ENCODE data around the gene PPFIA4. TPM values are rescaled to one million over a fixed set of nuclear protein-coding genes. Genes with fewer than 3 reads are reported as not detected.

PPFIA4 gene
- total and polyA plus RNA-seq, 4 donors: 0.30 to 5.1 (median 0.95) TPM

DNA sequence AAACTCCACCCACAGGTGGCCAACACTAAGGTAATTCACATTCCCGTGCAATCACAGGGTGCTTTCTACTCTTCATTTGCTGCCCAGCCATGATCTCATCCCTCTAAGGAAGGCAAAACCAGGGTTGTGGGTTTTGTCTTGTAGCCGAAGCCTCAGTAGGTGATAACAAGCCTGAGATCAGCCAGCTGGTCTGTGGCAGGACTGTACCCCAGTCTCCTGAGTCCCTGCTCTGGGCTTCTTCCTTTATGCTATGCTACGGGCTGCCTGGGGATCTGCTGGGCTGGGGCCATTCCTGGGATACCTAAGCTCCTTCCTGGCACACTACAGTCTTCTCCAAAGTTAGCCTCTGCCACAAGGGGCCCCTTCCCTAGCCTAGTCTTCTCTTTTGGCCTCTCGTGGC is 9.8 kb downstream of the PPFIA4 start:
- Histone ChIP-seq H3K4me1 (ENCODE audit: control insufficient read depth in 5 of 5, insufficient read depth in 5 of 5, low read length in 5 of 5) (peaks cover 0 to 3% (median 0%) of the 10 kb centered on the region in 5 donors), H3K27me3 (ENCODE audit: control insufficient read depth in 3 of 3, insufficient read depth in 3 of 3, low read length in 2 of 3) (no peaks in the 10 kb centered on the region), H3K9ac (ENCODE audit: insufficient read depth in 1 of 2, low read length in 2 of 2) (no peak overlapping the region), H3K9me3 (ENCODE audit: control insufficient read depth in 4 of 4, insufficient read depth in 3 of 4, low read length in 3 of 4) (peaks cover 0 to 2% (median 0%) of the 10 kb centered on the region in 4 donors), H3K36me3 (ENCODE audit: control insufficient read depth in 4 of 4, insufficient read depth in 4 of 4, low read length in 4 of 4) (no peaks in the 10 kb centered on the region), H3K27ac (ENCODE audit: low read depth in 1 of 2, low read length in 1 of 2) (peak overlapping the region in 1 of 2 donors; percentile 22), H3K4me3 (no peak overlapping the region)
- DNase-seq (peak in 1 of 3 donors; percentile 16), ATAC-seq (ENCODE audit: insufficient read depth, low FRiP score) (no peak)
- TF ChIP-seq, protein P1, sequence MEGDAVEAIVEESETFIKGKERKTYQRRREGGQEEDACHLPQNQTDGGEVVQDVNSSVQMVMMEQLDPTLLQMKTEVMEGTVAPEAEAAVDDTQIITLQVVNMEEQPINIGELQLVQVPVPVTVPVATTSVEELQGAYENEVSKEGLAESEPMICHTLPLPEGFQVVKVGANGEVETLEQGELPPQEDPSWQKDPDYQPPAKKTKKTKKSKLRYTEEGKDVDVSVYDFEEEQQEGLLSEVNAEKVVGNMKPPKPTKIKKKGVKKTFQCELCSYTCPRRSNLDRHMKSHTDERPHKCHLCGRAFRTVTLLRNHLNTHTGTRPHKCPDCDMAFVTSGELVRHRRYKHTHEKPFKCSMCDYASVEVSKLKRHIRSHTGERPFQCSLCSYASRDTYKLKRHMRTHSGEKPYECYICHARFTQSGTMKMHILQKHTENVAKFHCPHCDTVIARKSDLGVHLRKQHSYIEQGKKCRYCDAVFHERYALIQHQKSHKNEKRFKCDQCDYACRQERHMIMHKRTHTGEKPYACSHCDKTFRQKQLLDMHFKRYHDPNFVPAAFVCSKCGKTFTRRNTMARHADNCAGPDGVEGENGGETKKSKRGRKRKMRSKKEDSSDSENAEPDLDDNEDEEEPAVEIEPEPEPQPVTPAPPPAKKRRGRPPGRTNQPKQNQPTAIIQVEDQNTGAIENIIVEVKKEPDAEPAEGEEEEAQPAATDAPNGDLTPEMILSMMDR (IDR thresholded peaks at IDR 0.05; ENCODE audit: control extremely low read depth, extremely low read depth): no peak
- 68 to 75% methylated on average over 4 of the region's 4 CpGs for WGBS, 2 donors

DNA sequence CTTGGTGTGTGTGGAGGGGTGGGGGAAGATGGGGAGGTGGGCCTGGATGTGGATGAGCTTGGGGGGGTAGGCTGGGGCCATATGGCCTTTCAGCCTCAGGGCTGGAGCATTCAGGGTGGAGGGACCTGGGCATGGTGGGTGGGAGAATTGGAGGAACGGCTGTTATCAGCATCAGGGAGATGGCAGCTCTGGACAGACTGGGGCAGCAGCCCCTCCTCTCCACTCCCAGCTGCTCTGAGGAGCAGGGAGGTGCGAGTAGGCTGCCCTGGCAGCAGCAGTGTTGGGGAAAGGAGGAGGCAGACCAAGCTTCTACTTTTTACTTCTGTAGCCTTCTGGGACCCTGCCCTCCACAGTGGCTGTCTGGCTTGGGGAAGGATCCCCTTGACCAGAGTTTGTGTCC is 10.2 kb downstream of the PPFIA4 start:
- Histone ChIP-seq H3K36me3 (ENCODE audit: control insufficient read depth in 4 of 4, insufficient read depth in 4 of 4, low read length in 4 of 4) (no peaks in the 10 kb centered on the region), H3K27me3 (ENCODE audit: control insufficient read depth in 3 of 3, insufficient read depth in 3 of 3, low read length in 2 of 3) (no peaks in the 10 kb centered on the region), H3K4me1 (ENCODE audit: control insufficient read depth in 5 of 5, insufficient read depth in 5 of 5, low read length in 5 of 5) (peaks cover 0 to 3% (median 0%) of the 10 kb centered on the region in 5 donors), H3K4me3 (no peak overlapping the region), H3K9me3 (ENCODE audit: control insufficient read depth in 4 of 4, insufficient read depth in 3 of 4, low read length in 3 of 4) (peaks cover 0 to 2% (median 0%) of the 10 kb centered on the region in 4 donors), H3K27ac (ENCODE audit: low read depth in 1 of 2, low read length in 1 of 2) (no peak overlapping the region), H3K9ac (ENCODE audit: insufficient read depth in 1 of 2, low read length in 2 of 2) (no peak overlapping the region)
- ATAC-seq (ENCODE audit: insufficient read depth, low FRiP score): no peak
- 39 to 58% methylated on average over 2 of the region's 2 CpGs for WGBS, 2 donors
- TF ChIP-seq, protein P1 (IDR thresholded peaks at IDR 0.05; ENCODE audit: control extremely low read depth, extremely low read depth): no peak
- DNase-seq: peak in 1 of 3 donors; percentile 16

DNA sequence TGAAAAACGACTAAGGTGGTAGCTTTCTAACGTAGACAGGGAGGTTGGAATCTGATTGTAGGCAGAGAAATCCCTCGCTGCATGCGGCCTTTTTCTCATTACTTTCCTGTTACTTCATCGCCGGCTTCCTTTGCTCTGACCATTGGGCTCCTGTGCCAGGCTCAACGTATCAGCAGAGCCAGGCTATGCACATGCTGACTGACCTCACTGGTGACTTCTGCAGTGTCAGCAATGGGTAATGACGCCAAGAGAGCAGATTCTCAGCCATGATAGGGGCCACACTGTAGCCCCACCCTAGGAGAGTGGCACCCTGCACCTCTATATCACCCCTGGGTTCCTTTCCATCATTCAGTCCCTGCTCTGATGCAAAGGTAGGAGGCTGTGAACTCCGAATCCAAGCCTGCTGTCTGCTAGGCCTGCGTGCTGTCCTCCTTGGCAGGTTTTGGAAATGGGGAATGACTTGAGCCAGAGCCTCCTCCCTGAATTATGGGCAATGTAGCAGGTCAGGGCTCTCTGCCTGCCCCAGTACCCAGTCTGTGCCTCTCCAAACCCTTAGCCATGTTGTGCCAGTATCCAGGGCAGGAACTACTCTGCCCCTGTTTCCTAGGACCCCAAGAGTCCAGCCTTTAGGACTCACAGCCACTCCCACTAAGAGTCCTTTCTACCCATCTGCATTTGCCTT is 11.4 kb downstream of the PPFIA4 start:
- ATAC-seq (ENCODE audit: insufficient read depth, low FRiP score) (no peak), DNase-seq (no peak)
- H3K36me3 ChIP-seq (ENCODE audit: control insufficient read depth in 4 of 4, insufficient read depth in 4 of 4, low read length in 4 of 4): no peaks in the 10 kb centered on the region
- peaks cover 0 to 2% (median 0%) of the 10 kb centered on the region in 4 donors for H3K9me3 ChIP-seq (ENCODE audit: control insufficient read depth in 4 of 4, insufficient read depth in 3 of 4, low read length in 3 of 4)
- H3K4me1 ChIP-seq (ENCODE audit: control insufficient read depth in 5 of 5, insufficient read depth in 5 of 5, low read length in 5 of 5): peaks cover 0 to 3% (median 0%) of the 10 kb centered on the region in 5 donors
- H3K9ac ChIP-seq (ENCODE audit: insufficient read depth in 1 of 2, low read length in 2 of 2): no peak overlapping the region
- no peak overlapping the region for H3K4me3 ChIP-seq
- H3K27ac ChIP-seq (ENCODE audit: low read depth in 1 of 2, low read length in 1 of 2): peak overlapping the region in 1 of 2 donors; percentile 86
- no peaks in the 10 kb centered on the region for H3K27me3 ChIP-seq (ENCODE audit: control insufficient read depth in 3 of 3, insufficient read depth in 3 of 3, low read length in 2 of 3)
- TF ChIP-seq, protein P1 (IDR thresholded peaks at IDR 0.05; ENCODE audit: control extremely low read depth, extremely low read depth): no peak
- 57 to 77% methylated on average over 10 of the region's 10 CpGs for WGBS, 2 donors
